ENCODE data around the gene CFAP43.

GRCh38 chr10:104098358-104098925, 133.7 kb downstream of the CFAP43 start:
- no peak for TF ChIP-seq CTCF (IDR thresholded peaks at IDR 0.05)
- no peak for TF ChIP-seq POLR2AphosphoS5 (IDR thresholded peaks at IDR 0.05)
- no peak for TF ChIP-seq EP300 (IDR thresholded peaks at IDR 0.05; ENCODE audit: low read depth)
- no peak for TF ChIP-seq POLR2A (IDR thresholded peaks at IDR 0.05)

Data from transverse colon (tissue), 4 donors.